ENCODE measurements around the gene ZNF813. TPM values are rescaled to one million over a fixed set of nuclear protein-coding genes. Genes with fewer than 3 reads are reported as not detected.
"Not testable (repeated sequence)": the region's sequence is repeated elsewhere in the genome, so short reads cannot be mapped to it uniquely, and the experiment has no call there.

Gene ZNF813
- total RNA-seq, result 3.1 and 5.6 TPM in 2 replicates

DNA sequence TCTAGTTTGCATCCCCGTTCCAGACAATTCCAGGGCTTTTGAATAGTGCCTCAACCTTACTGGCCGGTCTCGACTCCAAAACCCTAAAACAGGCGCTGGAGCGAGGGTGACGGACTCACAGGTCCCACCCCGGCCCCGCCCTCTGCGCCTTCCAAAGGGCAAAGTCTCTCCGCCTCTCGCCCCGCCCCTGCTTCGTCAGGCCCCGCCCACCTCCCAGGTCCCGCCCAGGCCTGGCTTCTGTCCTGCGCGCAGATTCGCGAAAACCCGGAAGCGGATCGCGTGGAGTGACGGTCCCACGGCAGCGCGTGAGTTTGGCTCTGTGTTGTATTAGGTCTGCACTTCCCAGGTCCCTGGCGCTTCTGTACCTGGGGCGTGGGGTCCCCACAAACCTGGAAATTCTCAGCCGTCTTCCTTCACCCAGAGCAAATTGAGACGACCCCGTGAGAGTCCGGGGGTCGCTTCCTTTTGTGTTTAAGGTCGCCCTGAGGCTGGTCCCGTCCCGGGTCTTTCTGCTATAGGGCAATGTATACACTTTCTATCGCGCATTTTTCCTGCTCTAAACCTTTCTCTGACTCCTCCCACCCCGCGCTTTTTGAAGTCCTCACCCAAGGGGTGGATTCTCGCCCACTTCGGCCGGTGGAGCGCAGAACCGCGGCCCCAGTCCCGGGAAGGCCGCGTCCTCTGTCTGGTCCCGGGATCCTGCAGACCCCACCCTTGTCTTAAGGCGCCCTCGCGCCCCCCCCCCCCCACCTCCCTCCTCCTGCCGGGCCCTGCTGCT lies at the start of gene ZNF813:
Gene ZNF813, plus strand, starts transcription at position 249 of the 778 bp plus-strand sequence. CDS start 16,090 bp downstream, outside the sequence.
- intact Hi-C loops (cut with micrococcal nuclease), result loop anchor here (1.0 to 10.0 kb wide), 15 partner anchors 36 to 1198 kb away; partner anchors contain the start of genes ZNF160, ZNF320, ZNF347 and ZNF480

DNA sequence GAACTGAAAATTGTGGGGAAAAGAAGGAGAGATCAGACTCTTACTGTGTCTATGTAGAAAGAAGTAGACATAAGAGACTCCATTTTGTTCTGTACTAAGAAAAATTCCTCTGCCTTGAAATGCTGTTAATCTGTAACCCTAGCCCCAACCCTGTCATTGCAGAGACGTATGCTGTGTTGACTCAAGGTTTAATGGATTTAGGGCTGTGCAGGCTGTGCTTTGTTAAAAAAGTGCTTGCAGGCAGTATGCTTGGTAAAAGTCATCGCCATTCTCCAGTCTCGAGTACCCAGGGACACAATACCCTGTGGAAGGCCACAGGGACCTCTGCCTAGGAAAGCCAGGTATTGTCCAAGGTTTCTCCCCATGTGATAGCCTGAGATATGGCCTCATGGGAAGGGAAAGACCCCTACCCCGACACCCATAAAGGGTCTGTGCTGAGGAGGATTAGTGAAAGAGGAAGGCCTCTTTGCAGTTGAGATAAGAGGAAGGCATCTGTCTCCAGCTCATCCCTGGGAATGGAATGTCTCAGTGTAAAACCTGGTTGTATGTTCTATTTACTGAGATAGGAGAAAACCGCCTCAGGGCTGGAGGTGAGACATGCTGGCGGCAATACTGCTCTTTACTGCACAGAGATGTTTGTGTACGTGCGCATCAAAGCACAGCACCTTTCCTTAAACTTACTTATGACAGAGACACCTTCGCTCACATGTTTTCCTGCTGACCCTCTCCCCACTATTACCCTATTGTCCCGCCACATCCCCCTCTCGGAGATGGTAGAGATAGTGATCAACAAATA lies 46.8 kb upstream of the ZNF813 start:
- intact Hi-C loops (cut with micrococcal nuclease), result loop anchor here (10.0 kb wide), 1 partner anchor 604 kb away; no protein-coding TSS in a partner anchor

DNA sequence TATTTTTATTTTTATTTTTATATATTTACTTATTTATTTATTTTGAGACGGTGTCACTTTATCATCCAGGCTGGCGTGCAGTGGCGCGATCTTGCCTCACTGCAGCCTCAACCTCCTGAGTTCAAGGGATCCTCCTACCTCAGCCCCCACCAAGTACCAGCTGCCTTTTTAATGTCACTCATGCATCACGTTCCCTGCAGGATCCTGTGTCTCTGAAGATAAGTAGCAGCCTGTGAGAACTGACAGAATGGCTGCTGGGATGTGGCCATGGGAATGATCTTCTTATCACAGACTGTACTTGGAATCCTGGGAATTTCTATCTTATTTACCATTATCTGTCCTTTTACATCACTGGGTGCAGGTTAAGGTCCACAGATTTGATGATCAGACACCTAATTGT lies 45.0 kb upstream of the ZNF813 start:
- intact Hi-C loops (cut with micrococcal nuclease), result loop anchor here (10.0 kb wide), 1 partner anchor 602 kb away; no protein-coding TSS in a partner anchor

DNA sequence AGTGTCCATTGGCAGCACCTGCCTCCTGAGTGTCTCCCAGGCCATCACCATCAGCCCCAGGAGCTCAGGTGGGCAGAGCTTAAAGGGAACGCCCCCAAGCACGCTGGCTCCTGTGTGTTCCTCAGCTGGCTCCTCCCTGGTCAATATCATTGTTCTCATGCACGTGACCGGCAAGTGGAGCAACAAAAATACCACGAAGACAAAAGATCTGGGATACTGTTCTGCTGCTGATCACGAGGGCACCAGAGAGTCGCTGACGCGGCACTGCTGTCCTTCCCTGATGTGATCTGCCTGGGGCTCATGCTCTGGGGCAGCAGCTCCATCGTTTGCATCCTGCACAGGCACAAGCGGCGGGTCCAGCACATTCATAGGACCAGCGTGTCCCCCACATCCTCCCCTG lies 44.5 kb upstream of the ZNF813 start:
- intact Hi-C loops (cut with micrococcal nuclease), result loop anchor here (10.0 kb wide), 1 partner anchor 602 kb away; no protein-coding TSS in a partner anchor

DNA sequence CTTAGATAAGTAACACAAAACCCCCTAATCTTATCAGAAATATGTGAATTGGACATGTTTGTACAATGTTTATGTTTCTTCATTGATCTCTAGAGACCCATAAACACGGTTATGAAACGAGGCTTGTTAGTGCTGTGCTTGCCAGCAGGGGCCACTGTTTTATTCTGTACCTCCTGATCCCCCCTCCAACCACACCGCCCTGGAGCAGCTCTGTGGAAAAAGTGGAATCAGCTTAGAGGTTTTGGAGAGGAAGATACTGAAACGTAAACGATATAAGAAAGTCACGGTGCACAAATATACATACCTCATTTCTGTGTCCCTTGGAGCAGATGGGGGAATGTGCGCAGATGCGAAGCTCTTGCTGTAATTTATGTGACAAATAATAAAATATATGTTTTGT lies 43.9 kb upstream of the ZNF813 start:
- intact Hi-C loops (cut with micrococcal nuclease), result loop anchor here (10.0 kb wide), 1 partner anchor 601 kb away; no protein-coding TSS in a partner anchor

DNA sequence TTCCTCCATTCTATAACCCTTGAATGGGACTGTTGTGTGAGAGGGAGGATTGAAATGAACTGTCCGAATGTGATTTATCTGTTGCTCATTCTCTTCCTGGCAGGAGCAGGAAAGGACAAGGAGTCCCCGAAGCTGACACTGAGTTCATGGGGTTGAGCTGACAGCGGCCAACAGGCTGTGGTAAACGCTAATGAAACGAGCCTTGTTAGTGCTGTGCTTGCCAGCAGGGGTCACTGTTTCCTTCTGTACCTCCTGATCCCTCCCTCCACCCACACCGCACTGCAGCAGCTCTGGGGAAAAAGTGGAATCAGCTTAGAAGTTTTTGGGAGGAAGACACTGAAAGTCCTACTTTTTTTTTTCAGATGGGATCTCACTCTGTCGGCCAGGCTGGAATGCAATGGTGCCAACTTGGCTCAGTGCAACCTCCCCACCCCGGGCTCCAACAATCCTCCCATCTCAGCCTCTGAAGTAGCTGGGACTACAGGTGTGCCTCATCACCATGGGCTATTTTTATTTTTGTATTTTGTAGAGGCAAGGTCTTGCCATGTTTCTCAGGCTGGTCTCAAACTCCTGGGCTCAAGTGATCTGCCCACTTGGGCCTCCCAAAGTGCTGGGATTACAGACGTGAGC lies 42.5 kb upstream of the ZNF813 start:
- intact Hi-C loops (cut with micrococcal nuclease), result loop anchor here (1.0 to 10.0 kb wide), 5 partner anchors 87 to 600 kb away; partner anchors contain the start of gene ZNF160

DNA sequence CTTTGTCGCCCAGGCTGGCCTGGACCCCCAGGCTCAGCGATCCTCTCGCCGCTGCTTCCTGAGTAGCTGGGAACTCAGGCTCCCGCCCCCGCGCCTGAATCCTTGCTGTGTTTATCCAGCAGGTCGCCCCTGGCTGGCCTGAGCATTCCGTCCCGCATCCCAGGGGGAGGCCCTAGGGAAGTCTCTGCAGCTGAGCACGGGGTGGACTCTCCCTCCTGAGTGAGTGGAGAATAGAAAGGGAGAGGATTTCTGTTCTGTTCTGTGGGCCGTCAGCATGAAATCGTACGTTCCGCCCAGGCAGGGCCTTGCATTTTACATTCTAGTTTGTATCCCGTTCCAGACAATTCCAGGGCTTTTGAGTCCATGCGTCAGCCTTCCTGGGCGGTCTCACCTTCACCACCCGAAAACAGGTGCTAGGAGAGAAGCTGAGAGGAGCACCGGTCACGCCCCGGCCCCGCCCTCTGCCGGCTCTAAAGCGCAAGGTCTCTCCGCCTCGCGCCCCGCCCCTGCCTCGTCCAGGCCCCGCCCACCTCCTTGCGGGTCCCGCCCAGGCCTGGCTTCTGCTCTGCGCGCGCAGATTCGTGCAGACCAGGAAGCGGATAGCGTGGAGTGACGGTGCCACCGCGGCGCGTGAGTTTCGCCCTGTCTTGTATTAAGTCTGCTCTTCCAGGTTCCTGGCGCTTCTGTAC lies 36.0 kb upstream of the ZNF813 start, which contains the start of gene ZNF761:
Gene ZNF761, plus strand, starts transcription at position 586 of the 689 bp plus-strand sequence. CDS start 15,285 bp downstream, outside the sequence.
- intact Hi-C loops (cut with micrococcal nuclease), result loop anchor here (1.0 to 10.0 kb wide), 12 partner anchors 36 to 904 kb away; partner anchors contain the start of genes MYADM, PRPF31, TFPT and ZNF160

DNA sequence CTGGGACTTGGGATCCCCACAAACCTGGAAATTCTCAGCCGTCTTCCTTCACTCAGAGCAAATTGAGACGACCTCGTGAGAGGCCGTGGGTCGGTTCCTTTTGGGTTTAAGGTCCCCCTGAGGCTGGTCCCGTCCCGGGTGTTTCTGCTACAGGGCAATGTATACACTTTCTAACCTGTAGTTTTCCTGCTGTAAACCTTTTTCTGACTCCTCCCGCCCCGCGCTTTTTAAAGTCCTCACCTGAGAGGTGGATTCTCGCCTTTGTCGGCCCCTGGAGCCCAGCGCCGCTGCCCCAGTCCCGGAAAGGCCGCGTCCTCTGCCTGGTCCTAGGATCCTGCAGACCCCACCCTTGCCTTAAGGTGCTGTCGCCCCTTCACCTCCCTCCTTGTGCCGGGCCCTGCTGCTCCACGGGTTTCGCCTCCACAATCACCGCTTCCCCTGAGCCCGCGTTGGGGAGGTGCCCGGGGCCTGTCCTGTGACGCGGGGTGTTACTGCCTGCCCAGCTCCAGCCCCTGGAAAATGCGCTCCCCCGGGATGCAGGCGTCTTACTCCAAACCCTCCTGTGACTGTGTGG lies 35.4 kb upstream of the ZNF813 start:
- intact Hi-C loops (cut with micrococcal nuclease), result loop anchor here (5.0 to 10.0 kb wide), 2 partner anchors 435 to 683 kb away; partner anchors contain the start of genes MYADM, PRPF31 and TFPT

DNA sequence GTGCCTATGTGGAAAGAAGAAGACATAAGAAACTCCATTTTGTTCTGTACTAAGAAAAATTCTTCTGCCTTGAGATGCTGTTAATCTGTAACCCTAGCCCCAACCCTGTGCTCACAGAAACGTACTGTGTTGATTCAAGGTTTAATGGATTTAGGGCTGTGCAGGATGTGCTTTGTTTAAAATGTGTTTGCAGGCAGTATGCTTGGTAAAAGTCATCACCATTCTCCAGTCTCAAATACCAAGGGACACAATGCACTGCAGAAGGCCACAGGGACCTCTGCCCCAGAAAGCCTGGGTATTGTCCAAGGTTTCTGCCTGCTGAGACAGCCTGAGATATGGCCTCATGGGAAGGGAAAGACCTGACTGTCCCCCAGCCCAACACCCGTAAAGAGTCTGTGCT lies 23.7 kb upstream of the ZNF813 start:
- intact Hi-C loops (cut with micrococcal nuclease), result not testable (repeated sequence)

DNA sequence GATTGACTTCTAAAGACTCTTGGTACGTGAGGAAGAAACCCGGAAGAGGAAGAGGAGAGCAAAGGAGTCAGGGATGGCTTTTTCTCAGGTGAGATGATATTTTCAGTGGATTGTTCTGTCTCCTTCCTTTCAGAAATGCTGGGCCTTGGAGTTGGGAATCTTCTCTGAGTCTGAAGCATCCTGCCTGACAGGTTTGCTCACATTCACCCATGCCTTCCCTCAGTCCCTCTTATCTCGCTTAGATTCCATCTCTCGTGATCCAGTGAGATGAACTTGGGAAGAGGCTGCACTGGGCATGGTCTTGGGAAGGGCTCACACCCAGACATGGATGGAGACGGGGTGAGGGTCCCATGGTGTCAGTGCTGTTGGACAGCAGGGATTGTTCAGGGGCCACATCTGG lies 20.3 kb upstream of the ZNF813 start:
- intact Hi-C loops (cut with micrococcal nuclease), result not testable (repeated sequence)

DNA sequence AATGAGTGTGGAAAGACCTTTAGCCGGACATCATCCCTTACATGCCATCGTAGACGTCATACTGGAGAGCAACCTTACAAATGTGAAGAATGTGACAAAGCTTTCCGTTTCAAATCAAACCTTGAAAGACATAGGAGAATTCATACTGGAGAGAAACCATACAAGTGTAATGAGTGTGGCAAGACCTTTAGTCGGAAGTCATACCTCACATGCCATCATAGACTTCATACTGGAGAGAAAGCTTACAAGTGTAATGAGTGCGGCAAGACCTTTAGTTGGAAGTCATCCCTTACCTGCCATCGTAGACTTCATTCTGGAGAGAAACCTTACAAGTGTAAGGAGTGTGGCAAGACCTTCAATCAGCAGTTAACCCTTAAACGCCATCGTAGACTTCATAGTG lies 11.7 kb upstream of the ZNF813 start:
- intact Hi-C loops (cut with micrococcal nuclease), result no loop called here

DNA sequence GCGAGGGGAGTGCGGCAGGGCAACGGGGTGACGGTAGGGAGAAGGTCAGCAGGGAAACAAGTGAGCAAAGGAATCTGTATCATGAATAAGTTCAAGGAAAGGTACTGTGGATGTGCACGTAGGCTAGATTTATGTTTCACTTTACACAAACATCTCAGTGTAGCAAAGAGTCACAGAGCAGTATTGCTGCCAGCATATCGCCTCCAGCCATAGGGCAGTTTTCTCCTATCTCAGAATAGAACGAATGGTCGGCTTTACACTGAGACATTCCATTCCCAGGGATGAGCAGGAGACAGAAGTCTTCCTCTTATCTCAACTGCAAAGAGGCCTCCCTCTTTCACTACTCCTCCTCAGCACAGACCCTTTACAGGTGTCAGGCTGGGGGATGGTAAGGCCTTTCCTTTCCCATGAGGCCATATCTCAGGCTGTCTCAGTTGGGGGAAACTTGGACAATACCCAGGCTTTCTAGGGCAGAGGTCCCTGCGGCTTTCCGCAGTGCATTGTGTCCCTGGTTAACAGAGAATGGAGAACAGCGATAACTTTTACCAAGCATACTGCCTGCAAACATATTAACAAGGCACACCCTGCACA lies 7.3 kb upstream of the ZNF813 start:
- intact Hi-C loops (cut with micrococcal nuclease), result loop anchor here (10.0 kb wide), 1 partner anchor 1165 kb away; the partner anchor contains the start of gene ZNF480

DNA sequence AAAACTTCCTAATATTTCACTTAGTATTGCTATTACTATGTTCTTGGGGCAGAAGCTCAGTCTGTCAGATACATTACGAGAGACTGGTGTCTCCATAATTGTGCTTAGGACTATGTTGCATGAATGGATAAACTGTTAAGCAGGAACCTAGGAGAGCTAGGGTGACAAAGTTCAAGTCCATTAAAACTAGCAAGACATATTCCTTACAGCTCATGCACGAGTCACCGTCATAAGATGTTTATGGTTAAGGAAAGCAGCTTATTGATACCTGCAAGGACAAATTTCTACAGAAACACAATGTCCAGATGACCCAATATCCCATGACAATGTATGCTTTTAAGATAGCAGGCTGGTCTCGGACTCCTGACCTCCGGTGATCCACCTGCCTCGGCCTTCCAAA lies 5.7 kb upstream of the ZNF813 start:
- intact Hi-C loops (cut with micrococcal nuclease), result loop anchor here (10.0 kb wide), 1 partner anchor 1167 kb away; the partner anchor contains the start of gene ZNF480

DNA sequence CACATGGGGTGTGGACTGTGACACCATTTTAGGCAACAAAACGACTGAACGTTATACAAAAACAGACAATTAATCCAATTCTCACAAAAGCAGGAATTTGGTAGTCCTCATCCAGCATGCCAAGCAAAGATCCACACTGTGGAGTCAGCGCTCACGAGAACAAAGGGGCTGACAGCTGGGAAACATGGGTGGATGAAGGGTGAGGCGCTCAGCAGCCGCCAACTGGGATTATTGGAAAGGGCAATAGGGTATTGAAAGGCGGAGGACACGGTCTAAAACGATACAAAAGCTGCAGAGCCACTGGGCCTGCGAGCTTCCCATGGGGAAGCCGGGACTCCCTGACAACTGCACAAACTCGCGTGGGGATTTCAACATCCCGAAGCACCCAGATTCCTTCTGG lies 4.7 kb upstream of the ZNF813 start:
- intact Hi-C loops (cut with micrococcal nuclease), result loop anchor here (10.0 kb wide), 1 partner anchor 1168 kb away; the partner anchor contains the start of gene ZNF480

DNA sequence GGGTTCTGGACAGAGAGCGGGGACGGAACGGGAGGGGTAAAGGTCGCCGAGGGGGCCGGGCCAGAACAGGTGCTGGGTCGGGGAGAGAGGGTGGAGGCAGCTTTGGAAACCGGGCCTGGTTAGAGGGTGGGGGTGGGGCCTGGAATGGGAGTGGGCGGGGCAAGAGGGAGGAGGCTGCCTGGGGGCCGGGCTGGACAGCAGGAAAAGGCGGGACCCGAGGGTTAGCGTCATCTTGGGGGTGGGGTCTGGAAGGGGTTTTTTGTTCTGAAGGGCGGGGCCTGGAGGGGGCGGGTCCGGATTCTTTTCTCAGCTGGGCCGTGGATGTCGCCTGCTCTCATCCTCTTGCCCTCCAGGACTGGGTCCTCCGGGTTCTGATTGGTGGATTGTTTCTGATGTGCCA lies 4.3 kb upstream of the ZNF813 start:
- intact Hi-C loops (cut with micrococcal nuclease), result loop anchor here (10.0 kb wide), 1 partner anchor 1168 kb away; the partner anchor contains the start of gene ZNF480

DNA sequence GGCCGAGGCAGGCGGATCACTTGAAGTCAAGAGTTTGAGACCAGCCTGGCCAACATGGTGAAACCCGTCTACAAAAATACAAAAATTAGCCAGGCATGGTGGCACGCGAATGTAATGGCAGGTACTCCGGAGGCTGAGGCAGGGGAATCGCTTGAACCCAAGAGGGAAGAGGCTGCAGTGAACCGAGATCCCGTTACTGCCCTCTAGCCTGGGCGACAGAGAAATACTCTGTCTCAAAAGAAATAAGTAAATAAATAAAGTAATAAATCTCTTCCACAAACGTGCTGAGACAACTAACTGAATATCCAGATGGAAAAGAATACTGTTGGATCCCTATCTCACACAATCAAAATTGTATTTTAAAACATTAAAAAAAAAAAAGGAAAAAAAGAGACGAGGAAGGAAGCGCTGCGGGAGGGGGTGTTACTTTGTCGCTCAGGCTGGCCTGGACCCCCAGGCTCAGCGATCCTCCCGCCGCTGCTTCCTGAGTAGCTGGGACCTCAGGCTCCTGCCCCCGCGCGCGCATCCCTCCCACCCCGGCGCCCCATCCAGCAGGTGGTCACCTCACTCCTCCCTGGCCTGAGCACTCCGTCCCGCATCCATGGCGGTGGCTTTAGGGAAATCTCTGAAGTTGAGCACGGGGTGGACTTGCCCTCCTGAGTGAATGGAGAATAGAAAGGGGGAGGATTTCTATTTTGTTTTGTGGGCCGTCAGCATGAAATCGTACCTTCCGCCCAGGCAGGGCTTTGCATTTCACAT lies 628 bp upstream of the ZNF813 start:
- intact Hi-C loops (cut with micrococcal nuclease), result loop anchor here (1.0 to 10.0 kb wide), 15 partner anchors 36 to 1198 kb away; partner anchors contain the start of genes ZNF160, ZNF320, ZNF347 and ZNF480

DNA sequence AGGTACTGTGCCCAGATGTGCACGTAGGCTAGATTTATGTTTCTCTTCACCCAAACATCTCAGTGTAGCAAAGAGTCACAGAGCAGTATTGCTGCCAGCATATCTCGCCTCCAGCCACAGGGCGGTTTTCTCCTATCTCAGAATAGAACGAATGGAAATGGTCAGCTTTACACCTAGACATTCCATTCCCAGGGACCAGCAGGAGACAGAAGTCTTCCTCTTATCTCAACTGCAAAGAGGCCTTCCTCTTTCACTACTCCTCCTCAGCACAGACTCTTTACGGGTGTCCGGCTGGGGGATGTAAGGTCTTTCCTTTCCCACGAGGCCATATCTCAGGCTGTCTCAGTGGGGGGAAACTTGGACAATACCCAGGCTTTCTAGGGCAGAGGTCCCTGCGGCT lies 1.1 kb downstream of the ZNF813 start:
- intact Hi-C loops (cut with micrococcal nuclease), result loop anchor here (5.0 to 10.0 kb wide), 4 partner anchors 476 to 1174 kb away; partner anchors contain the start of gene ZNF480

DNA sequence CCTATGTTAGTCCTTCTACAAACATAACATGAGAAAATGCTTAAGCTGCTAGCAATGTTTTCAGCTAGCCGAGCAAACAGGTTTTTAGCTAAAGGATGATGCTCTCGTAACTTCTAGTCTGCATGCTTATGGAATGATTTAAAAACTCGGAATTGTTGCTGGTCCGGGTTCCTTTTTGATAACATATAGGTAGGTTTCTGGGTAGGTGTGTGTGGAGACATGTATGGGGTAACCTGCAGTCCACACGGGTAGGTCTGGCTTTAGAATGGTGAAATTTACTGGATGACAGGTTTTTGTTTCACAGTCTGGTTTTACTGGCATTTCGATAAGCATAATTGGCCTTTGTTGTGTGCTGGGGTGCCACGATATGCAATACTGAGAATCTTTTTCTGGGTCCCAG lies 4.4 kb downstream of the ZNF813 start:
- intact Hi-C loops (cut with micrococcal nuclease), result no loop called here
